ENCODE data around the gene TAF3. TPM values are rescaled to one million over a fixed set of nuclear protein-coding genes. Genes with fewer than 3 reads are reported as not detected.

Gene TAF3
- total RNA-seq, 2 donors from 2014 or later, result 7.2 to 8.2 TPM

DNA sequence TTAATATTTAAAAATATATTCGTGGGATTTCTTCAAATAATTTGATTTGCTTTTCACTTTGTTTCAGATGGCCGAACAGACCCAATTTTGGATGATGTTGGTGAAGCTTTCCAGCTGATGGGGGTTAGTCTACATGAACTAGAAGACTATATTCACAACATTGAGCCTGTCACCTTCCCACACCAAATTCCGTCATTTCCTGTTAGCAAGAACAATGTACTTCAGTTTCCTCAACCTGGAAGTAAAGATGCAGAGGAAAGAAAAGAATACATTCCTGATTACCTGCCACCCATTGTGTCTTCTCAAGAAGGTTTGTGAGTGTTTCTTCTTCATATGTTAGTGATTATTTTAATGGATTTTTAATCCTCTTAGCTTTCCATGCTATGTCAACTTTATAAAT lies 5.9 kb downstream of the TAF3 start:
- ATAC-seq (ENCODE audit: insufficient number of reproducible peaks, low FRiP score, low read depth) (no peak), DNase-seq (ENCODE audit: low spot score) (no peak)
- TF ChIP-seq, protein P1, sequence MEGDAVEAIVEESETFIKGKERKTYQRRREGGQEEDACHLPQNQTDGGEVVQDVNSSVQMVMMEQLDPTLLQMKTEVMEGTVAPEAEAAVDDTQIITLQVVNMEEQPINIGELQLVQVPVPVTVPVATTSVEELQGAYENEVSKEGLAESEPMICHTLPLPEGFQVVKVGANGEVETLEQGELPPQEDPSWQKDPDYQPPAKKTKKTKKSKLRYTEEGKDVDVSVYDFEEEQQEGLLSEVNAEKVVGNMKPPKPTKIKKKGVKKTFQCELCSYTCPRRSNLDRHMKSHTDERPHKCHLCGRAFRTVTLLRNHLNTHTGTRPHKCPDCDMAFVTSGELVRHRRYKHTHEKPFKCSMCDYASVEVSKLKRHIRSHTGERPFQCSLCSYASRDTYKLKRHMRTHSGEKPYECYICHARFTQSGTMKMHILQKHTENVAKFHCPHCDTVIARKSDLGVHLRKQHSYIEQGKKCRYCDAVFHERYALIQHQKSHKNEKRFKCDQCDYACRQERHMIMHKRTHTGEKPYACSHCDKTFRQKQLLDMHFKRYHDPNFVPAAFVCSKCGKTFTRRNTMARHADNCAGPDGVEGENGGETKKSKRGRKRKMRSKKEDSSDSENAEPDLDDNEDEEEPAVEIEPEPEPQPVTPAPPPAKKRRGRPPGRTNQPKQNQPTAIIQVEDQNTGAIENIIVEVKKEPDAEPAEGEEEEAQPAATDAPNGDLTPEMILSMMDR (IDR thresholded peaks at IDR 0.05), result no peak
- no peak overlapping the region for H3K27ac ChIP-seq
- H3K36me3 ChIP-seq, result peaks cover 8% of the 10 kb centered on the region
- H3K27me3 ChIP-seq (replicated peaks; ENCODE audit: insufficient read depth), result no peaks in the 10 kb centered on the region
- peaks cover 11 to 15% of the 10 kb centered on the region in 2 donors for H3K4me1 ChIP-seq (ENCODE audit: control insufficient read depth in 1 of 2, low read depth in 2 of 2)
- H3K4me3 ChIP-seq, result no peak overlapping the region
- H3K9me3 ChIP-seq, result no peaks in the 10 kb centered on the region

DNA sequence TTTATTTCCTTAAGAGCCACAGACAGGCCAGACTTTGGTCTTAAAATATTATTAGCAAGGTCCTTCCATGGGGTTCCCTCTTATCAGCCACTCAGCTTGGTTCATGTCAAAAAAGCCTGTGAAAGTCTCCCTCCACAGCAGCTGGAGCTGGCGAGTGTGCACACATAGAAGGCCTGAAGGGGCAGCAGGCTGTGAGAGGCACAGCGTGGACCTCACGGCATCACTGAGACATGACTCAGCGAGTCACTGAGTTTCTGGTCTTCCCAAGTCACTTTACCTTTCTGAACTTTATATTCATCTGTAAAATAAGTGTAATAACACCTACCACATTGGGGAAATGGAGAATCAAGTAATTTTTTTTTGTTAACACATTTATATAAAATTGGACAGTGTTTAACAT lies 8.7 kb downstream of the TAF3 start:
- no peak overlapping the region for H3K4me3 ChIP-seq
- no peak overlapping the region for H3K27ac ChIP-seq
- TF ChIP-seq, protein P1 (IDR thresholded peaks at IDR 0.05), result no peak
- DNase-seq (ENCODE audit: low spot score), result no peak
- H3K9me3 ChIP-seq, result no peaks in the 10 kb centered on the region
- ATAC-seq (ENCODE audit: insufficient number of reproducible peaks, low FRiP score, low read depth), result no peak
- H3K36me3 ChIP-seq, result peaks cover 8% of the 10 kb centered on the region
- no peaks in the 10 kb centered on the region for H3K27me3 ChIP-seq (replicated peaks; ENCODE audit: insufficient read depth)
- H3K4me1 ChIP-seq (ENCODE audit: control insufficient read depth in 1 of 2, low read depth in 2 of 2), result no peaks in the 10 kb centered on the region

DNA sequence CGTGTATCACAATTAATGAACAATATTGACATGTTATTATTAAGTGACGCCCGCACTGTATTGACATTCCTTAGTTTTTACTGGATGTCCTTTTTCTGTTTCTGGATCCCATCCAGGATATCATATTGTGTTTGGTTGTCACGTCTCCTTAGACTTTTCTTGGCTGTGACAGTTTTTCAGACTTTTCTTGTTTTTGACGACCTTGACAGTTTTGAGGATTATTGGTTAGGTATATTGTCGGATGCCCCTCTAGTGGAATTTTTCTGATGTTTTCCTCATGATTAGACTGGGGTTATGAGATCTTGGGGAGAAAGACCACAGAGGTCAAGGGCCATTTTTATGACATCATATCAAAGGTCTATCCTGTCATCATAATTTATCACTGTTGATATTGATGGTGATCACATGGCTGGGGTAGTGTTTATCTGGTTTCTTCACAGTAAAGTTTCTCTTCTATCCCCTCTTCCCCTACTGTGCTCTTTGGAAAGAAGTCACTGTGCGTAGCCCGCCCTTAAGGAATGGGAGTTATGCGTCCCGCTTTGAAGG lies 11.1 kb downstream of the TAF3 start:
- Histone ChIP-seq H3K27ac (no peak overlapping the region), H3K27me3 (replicated peaks; ENCODE audit: insufficient read depth) (no peaks in the 10 kb centered on the region), H3K36me3 (peaks cover 5% of the 10 kb centered on the region), H3K4me3 (no peak overlapping the region), H3K4me1 (ENCODE audit: control insufficient read depth in 1 of 2, low read depth in 2 of 2) (no peaks in the 10 kb centered on the region), H3K9me3 (no peaks in the 10 kb centered on the region)
- ATAC-seq (ENCODE audit: insufficient number of reproducible peaks, low FRiP score, low read depth) (no peak), DNase-seq (ENCODE audit: low spot score) (no peak)
- TF ChIP-seq, protein P1 (IDR thresholded peaks at IDR 0.05), result no peak

DNA sequence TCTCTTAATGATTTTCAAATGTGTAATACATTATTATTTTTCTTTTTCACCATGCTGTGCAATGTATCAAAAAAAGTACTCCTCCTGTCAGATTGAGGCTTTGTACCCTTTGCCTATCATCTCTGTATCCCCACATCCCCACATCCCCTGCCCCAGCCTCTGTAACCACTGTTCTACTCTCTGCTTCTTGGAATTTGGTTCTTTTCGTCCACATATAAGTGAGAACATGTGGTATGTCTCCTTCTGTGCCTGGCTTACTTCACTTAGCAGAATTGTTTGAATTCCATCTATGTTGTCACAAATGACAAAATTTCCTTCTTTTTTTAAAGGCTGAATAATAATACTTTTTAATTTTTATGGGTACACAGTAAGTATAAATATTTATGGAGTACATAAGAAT lies 13.8 kb downstream of the TAF3 start:
- DNase-seq (ENCODE audit: low spot score) (no peak), ATAC-seq (ENCODE audit: insufficient number of reproducible peaks, low FRiP score, low read depth) (no peak)
- no peak overlapping the region for H3K27ac ChIP-seq
- no peak overlapping the region for H3K4me3 ChIP-seq
- H3K9me3 ChIP-seq, result no peaks in the 10 kb centered on the region
- TF ChIP-seq, protein P1 (IDR thresholded peaks at IDR 0.05), result no peak
- no peaks in the 10 kb centered on the region for H3K36me3 ChIP-seq
- no peaks in the 10 kb centered on the region for H3K4me1 ChIP-seq (ENCODE audit: control insufficient read depth in 1 of 2, low read depth in 2 of 2)
- no peaks in the 10 kb centered on the region for H3K27me3 ChIP-seq (replicated peaks; ENCODE audit: insufficient read depth)

DNA sequence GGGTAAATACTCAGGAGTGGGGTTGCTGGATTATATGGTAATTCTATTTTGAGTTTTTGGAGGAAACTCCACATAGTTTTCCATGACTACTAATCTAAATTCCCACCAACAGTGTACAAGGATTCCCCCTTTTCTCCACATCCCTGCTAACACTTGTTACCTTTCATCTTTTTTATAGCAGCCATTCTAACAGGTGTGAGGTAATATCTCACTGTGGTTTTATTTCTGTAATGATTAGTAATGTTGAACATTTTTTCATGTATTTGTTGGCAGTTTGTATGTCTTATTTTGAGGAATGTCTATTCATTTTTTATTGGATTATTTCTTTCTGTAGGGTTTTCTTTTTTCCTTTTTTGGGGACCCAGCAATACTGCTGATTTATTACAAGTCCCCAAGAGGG lies 14.9 kb downstream of the TAF3 start:
- DNase-seq (ENCODE audit: low spot score), result no peak
- no peak overlapping the region for H3K4me3 ChIP-seq
- no peak overlapping the region for H3K27ac ChIP-seq
- no peaks in the 10 kb centered on the region for H3K27me3 ChIP-seq (replicated peaks; ENCODE audit: insufficient read depth)
- ATAC-seq (ENCODE audit: insufficient number of reproducible peaks, low FRiP score, low read depth), result no peak
- no peaks in the 10 kb centered on the region for H3K4me1 ChIP-seq (ENCODE audit: control insufficient read depth in 1 of 2, low read depth in 2 of 2)
- H3K36me3 ChIP-seq, result no peaks in the 10 kb centered on the region
- TF ChIP-seq, protein P1 (IDR thresholded peaks at IDR 0.05), result no peak
- H3K9me3 ChIP-seq, result no peaks in the 10 kb centered on the region
